ENCODE data around the gene EXOSC10. TPM values are rescaled to one million over a fixed set of nuclear protein-coding genes. Genes with fewer than 3 reads are reported as not detected.
"Not testable (repeated sequence)": the region's sequence is repeated elsewhere in the genome, so short reads cannot be mapped to it uniquely, and the experiment has no call there.

The EXOSC10 gene
- total RNA-seq, 2 experiments from 2014 or later: 88.7 to 94.5 TPM

- ChIA-PET POLR2A (interaction anchor here (0.6 to 1.6 kb wide), 5 partner anchors 8 to 47 kb away, joined by 3 to 5 read pairs (median 4); partner anchors contain the start of gene EXOSC10), CTCF (interaction anchor here (1.1 to 9.1 kb wide), 2 partner anchors 15 to 25 kb away, joined by 3 to 54 read pairs; no protein-coding TSS in a partner anchor)
These were observed 46.6 kb downstream of the EXOSC10 start for GRCh38 chr1:11052839-11053757.

GRCh38 chr1:11051781-11052511, 47.7 kb downstream of the EXOSC10 start:
- CTCF ChIA-PET: interaction anchor here (1.1 to 9.1 kb wide), 2 partner anchors 14 to 26 kb away, joined by 3 to 54 read pairs; no protein-coding TSS in a partner anchor
- POLR2A ChIA-PET: interaction anchor here (0.6 to 1.6 kb wide), 4 partner anchors 9 to 27 kb away, joined by 3 to 5 read pairs (median 4); no protein-coding TSS in a partner anchor

- POLR2A ChIA-PET: not testable (repeated sequence)
- CTCF ChIA-PET: interaction anchor here (9.1 kb wide), 1 partner anchor 13 kb away, joined by 54 read pairs; no protein-coding TSS in a partner anchor
These were observed 48.5 kb downstream of the EXOSC10 start for GRCh38 chr1:11051121-11051520.

- ChIA-PET CTCF (no interaction called here), POLR2A (no interaction called here)
These were observed 52.9 kb downstream of the EXOSC10 start, which contains the start of gene MASP2 for GRCh38 chr1:11046625-11047365. Gene MASP2 (minus strand): TSS chr1:11047239. CDS start chr1:11047207, 32 bp downstream.

- POLR2A ChIA-PET: no interaction called here
- CTCF ChIA-PET: no interaction called here
These were observed 53.5 kb downstream of the EXOSC10 start for GRCh38 chr1:11046270-11046566.

GRCh38 chr1:11045428-11046269, 54.0 kb downstream of the EXOSC10 start:
- POLR2A ChIA-PET: no interaction called here
- CTCF ChIA-PET: interaction anchor here (0.6 kb wide), 1 partner anchor 12 kb away, joined by 5 read pairs; no protein-coding TSS in a partner anchor

- CTCF ChIA-PET: no interaction called here
- POLR2A ChIA-PET: no interaction called here
These were observed 54.7 kb downstream of the EXOSC10 start for GRCh38 chr1:11044849-11045427.

GRCh38 chr1:11044086-11044848, 55.4 kb downstream of the EXOSC10 start:
- POLR2A ChIA-PET: no interaction called here
- CTCF ChIA-PET: no interaction called here

- POLR2A ChIA-PET: no interaction called here
- CTCF ChIA-PET: no interaction called here
These were observed 56.4 kb downstream of the EXOSC10 start for GRCh38 chr1:11042995-11043874.

- POLR2A ChIA-PET: no interaction called here
- CTCF ChIA-PET: interaction anchor here (0.6 kb wide), 1 partner anchor 19 kb away, joined by 3 read pairs; no protein-coding TSS in a partner anchor
These were observed 57.6 kb downstream of the EXOSC10 start for GRCh38 chr1:11042065-11042464.

- POLR2A ChIA-PET: no interaction called here
- CTCF ChIA-PET: no interaction called here
These were observed 58.6 kb downstream of the EXOSC10 start for GRCh38 chr1:11041048-11041447.

- POLR2A ChIA-PET: not testable (repeated sequence)
- CTCF ChIA-PET: interaction anchor here (0.6 kb wide), 1 partner anchor 657 kb away, joined by 3 read pairs; no protein-coding TSS in a partner anchor
These were observed 59.6 kb downstream of the EXOSC10 start for GRCh38 chr1:11040105-11040429.

- ChIA-PET CTCF (interaction anchor here (0.6 to 2.8 kb wide), 3 partner anchors 15 to 658 kb away, joined by 3 to 54 read pairs (median 15); no protein-coding TSS in a partner anchor), POLR2A (no interaction called here)
These were observed 60.1 kb downstream of the EXOSC10 start for GRCh38 chr1:11039351-11040104.

GRCh38 chr1:11037740-11038182, 61.9 kb downstream of the EXOSC10 start:
- ChIA-PET CTCF (interaction anchor here (0.6 to 2.8 kb wide), 38 partner anchors 11 to 612 kb away, joined by 3 to 54 read pairs (median 4); partner anchors contain the start of genes EXOSC10, MTOR and SRM), POLR2A (interaction anchor here (0.6 to 1.2 kb wide), 8 partner anchors 15 to 559 kb away, joined by 3 to 5 read pairs (median 3); partner anchors contain the start of genes EXOSC10 and SRM)

- ChIA-PET CTCF (interaction anchor here (0.6 to 2.8 kb wide), 35 partner anchors 10 to 613 kb away, joined by 3 to 54 read pairs (median 4); partner anchors contain the start of genes EXOSC10, MTOR and SRM), POLR2A (interaction anchor here (0.8 to 1.1 kb wide), 4 partner anchors 19 to 205 kb away, joined by 3 read pairs; partner anchors contain the start of gene SRM)
These were observed 62.5 kb downstream of the EXOSC10 start for GRCh38 chr1:11037019-11037739.
